Neutrophil (primary cell): ENCODE measurements around the gene LGALS16.

Source experiments
- H3K27ac ChIP-seq: fragments of 200-600 bp; sonication (generic); 2 replicates; pipeline ENCODE4 v1.5.1; 2016; ENCODE audit warnings: mild to moderate bottlenecking, moderate library complexity
- H3K27me3 ChIP-seq: fragments of 200-600 bp; sonication (generic); 2 replicates; pipeline ENCODE4 v1.6.0; 2016; ENCODE audit warnings: mild to moderate bottlenecking
- H3K36me3 ChIP-seq: fragments of 200-600 bp; sonication (generic); 2 replicates; pipeline ENCODE4 v1.5.1; 2017
- H3K4me1 ChIP-seq, 2 experiments: fragments of 200-600 bp in 1 of 2; sonication (generic) in 1 of 2; 1 replicate in 1 of 2; 2 replicates in 1 of 2; pipeline versions ENCODE4 v1.5.1 to v1.6.1; 2013 to 2016; ENCODE audit warnings: low read depth in 1 of 2, low read length in 1 of 2, mild to moderate bottlenecking in 1 of 2, moderate library complexity in 1 of 2; ENCODE audit not compliant: control insufficient read depth in 1 of 2, insufficient read depth in 1 of 2
- H3K4me3 ChIP-seq, 2 experiments: fragments of 200-600 bp in 1 of 2; sonication (generic) in 1 of 2; 1 replicate in 1 of 2; 2 replicates in 1 of 2; pipeline ENCODE4 v1.5.1; 2013 to 2016; ENCODE audit warnings: low read depth in 1 of 2, low read length in 1 of 2, mild to moderate bottlenecking in 1 of 2, moderate library complexity in 1 of 2
- H3K9me3 ChIP-seq: fragments of 200-600 bp; sonication (generic); 2 replicates; pipeline ENCODE4 v1.5.1; 2016
- CTCF ChIP-seq: fragments of 200-600 bp; sonication (generic); IDR thresholded peaks from 2 replicates; pipeline ENCODE4 v1.5.1; 2016; ENCODE audit warnings: antibody characterized with exemption

The LGALS16 gene

GRCh38 chr19:39631178-39631577, 24.5 kb upstream of the LGALS16 start:
- TF ChIP-seq CTCF, result no peak
- Histone ChIP-seq H3K27ac (no peak overlapping the region), H3K4me1 (no peaks in the 10 kb centered on the region), H3K27me3 (peaks cover 16% of the 10 kb centered on the region), H3K9me3 (no peaks in the 10 kb centered on the region), H3K36me3 (no peaks in the 10 kb centered on the region), H3K4me3 (no peak overlapping the region)

DNA sequence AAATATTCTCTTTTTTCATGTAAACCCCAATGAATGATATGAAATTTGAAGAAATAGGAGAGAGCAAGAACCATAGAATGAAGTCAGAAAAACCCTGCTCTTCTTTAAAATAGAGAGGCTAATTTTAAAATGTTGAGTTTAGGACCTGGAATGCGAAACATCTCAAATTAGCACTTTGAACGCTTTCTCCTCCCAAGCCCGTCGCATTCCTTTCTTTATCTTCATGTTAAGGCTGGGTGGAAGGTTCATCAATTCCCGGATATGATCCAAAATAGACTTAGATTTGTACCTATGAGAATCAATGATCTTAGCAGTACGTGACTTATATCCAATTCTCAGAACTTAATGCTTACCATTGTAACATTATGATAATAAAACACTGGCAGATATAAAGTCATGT, 24.1 kb upstream of the LGALS16 start:
- Histone ChIP-seq H3K27ac (no peak overlapping the region), H3K36me3 (no peaks in the 10 kb centered on the region), H3K4me3 (no peak overlapping the region), H3K4me1 (no peaks in the 10 kb centered on the region), H3K27me3 (peaks cover 14% of the 10 kb centered on the region), H3K9me3 (no peaks in the 10 kb centered on the region)
- TF ChIP-seq CTCF, result no peak

- Histone ChIP-seq H3K9me3 (no peaks in the 10 kb centered on the region), H3K36me3 (no peaks in the 10 kb centered on the region), H3K27me3 (peaks cover 7% of the 10 kb centered on the region), H3K4me1 (no peaks in the 10 kb centered on the region), H3K4me3 (no peak overlapping the region), H3K27ac (no peak overlapping the region)
- no peak for TF ChIP-seq CTCF
Measured at GRCh38 chr19:39637891-39638290, 17.8 kb upstream of the LGALS16 start.

DNA sequence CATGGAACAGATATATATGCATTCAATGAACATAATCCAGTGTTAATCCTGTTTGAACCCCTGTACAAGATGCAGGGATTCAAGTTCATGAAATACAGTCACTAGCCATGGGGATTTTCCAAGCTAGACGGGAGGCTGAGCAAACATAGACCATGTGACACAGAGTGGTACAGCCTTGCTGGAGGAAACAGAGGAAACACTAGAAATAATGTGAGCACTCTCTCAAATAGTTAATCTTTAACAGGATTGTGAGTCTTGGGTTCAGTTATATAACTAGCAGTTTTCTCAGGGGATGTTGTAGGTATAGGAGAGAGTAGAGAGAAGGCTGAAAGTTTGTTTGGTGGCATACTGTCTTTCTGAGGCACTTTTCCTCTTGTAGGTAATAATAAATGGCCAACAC, 13.9 kb upstream of the LGALS16 start:
- peaks cover 13% of the 10 kb centered on the region for H3K27me3 ChIP-seq
- no peak for TF ChIP-seq CTCF
- H3K4me1 ChIP-seq, result no peaks in the 10 kb centered on the region
- H3K36me3 ChIP-seq, result no peaks in the 10 kb centered on the region
- H3K27ac ChIP-seq, result no peak overlapping the region
- no peaks in the 10 kb centered on the region for H3K9me3 ChIP-seq
- no peak overlapping the region for H3K4me3 ChIP-seq

GRCh38 chr19:39643591-39643990, 12.1 kb upstream of the LGALS16 start:
- Histone ChIP-seq H3K27me3 (peaks cover 6% of the 10 kb centered on the region), H3K4me1 (no peaks in the 10 kb centered on the region), H3K4me3 (no peak overlapping the region), H3K9me3 (no peaks in the 10 kb centered on the region), H3K27ac (no peak overlapping the region), H3K36me3 (no peaks in the 10 kb centered on the region)
- no peak for TF ChIP-seq CTCF

DNA sequence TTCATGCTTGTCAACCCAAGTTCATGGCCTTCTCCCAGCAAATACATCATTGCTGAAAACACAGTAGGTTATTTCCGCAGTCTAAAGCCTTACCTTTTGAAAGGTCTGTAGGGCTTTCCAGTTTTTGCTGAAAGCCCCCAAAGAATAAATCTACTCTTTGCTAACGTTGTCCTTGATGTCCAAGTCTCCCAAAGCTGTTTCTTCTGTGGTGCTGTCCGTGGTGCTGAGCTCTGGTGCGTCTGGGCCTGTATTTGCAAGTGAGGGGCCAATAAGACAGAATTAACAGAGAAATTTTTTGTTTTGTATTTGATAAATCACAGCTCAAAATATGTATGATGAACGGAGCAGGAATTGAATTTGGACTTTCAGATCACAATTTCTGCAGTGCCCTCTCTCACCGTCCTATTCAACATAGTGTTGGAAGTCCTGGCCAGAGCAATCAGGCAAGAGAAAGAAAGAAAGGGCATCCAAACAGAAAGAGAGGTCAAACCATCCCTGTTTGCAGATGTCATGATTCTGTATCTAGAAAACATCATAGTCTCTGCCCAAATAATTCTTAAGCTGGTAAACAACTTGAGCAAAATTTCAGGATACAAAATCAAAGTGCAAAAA, 9.8 kb upstream of the LGALS16 start:
- Histone ChIP-seq H3K27me3 (peaks cover 12% of the 10 kb centered on the region), H3K27ac (no peak overlapping the region), H3K4me3 (no peak overlapping the region), H3K36me3 (no peaks in the 10 kb centered on the region), H3K4me1 (no peaks in the 10 kb centered on the region), H3K9me3 (no peaks in the 10 kb centered on the region)
- TF ChIP-seq CTCF, result no peak
